Left renal cortex interstitium (tissue), 4 donors: Measurements from ENCODE around the gene RAB24. TPM values are rescaled to one million over a fixed set of nuclear protein-coding genes. Genes with fewer than 3 reads are reported as not detected.

Experiments used
- polyA plus RNA-seq, 4 donors: library from polyadenylated mRNA; unstranded; fragments of 120-200 nt; gene quantifications; one replicate each; pipeline ENCODE4 v1.2.1, GENCODE V29; 2013; ENCODE audit not compliant: insufficient read length in 4 of 4

RAB24 gene
- polyA plus RNA-seq, 4 donors = 27.6 to 42.0 (median 32.8) TPM

Other genes starting within 250 kb of the RAB24 start
- 10 to 100 TPM; 45.0 to 92.9 (median 77.3) TPM for gene FGFR4, start 216.8 kb downstream of the RAB24 start, polyA plus RNA-seq
- gene NSD1, start 169.9 kb downstream of the RAB24 start, polyA plus RNA-seq = 10 to 100 TPM; 52.7 to 64.9 (median 57.5) TPM
- 100 to 1,000 TPM; 115 to 154 (median 134) TPM for gene PRELID1, start 80 bp upstream of the RAB24 start, polyA plus RNA-seq
- 10 to 100 TPM in 3 of 4 donors, 1 to 10 TPM in 1; 9.7 to 30.3 (median 26.1) TPM for gene MXD3, start 8.2 kb upstream of the RAB24 start, polyA plus RNA-seq
- 100 to 1,000 TPM; 123 to 145 (median 134) TPM for gene LMAN2, start 47.9 kb upstream of the RAB24 start, polyA plus RNA-seq
- 10 to 100 TPM in 3 of 4 donors, 1 to 10 TPM in 1; 9.5 to 24.9 (median 16.9) TPM for gene RGS14, start 54.2 kb upstream of the RAB24 start, polyA plus RNA-seq
- gene SLC34A1, start 80.7 kb upstream of the RAB24 start, polyA plus RNA-seq = 100 to 1,000 TPM; 115 to 254 (median 179) TPM
- gene PFN3, start 96.9 kb upstream of the RAB24 start, polyA plus RNA-seq = 1 to 10 TPM in 2 of 4 donors, under 1 TPM in 2; 0.69 to 6.8 (median 2.5) TPM
- gene F12, start 105.8 kb upstream of the RAB24 start, polyA plus RNA-seq = 10 to 100 TPM in 2 of 4 donors, 1 to 10 TPM in 2; 4.2 to 19.8 (median 10.8) TPM
- 10 to 100 TPM; 24.8 to 34.1 (median 29.4) TPM for gene GRK6, start 123.0 kb upstream of the RAB24 start, polyA plus RNA-seq
- gene PRR7, start 143.1 kb upstream of the RAB24 start, polyA plus RNA-seq = 1 to 10 TPM; 1.1 to 2.8 (median 2.3) TPM
- 100 to 1,000 TPM; 166 to 235 (median 214) TPM for gene DBN1, start 169.9 kb upstream of the RAB24 start, polyA plus RNA-seq
- gene PDLIM7, start 193.9 kb upstream of the RAB24 start, polyA plus RNA-seq = 100 to 1,000 TPM in 2 of 4 donors, 10 to 100 TPM in 2; 68.1 to 166 (median 130) TPM
- 1 to 10 TPM; 3.6 to 8.7 (median 5.2) TPM for gene DOK3, start 206.1 kb upstream of the RAB24 start, polyA plus RNA-seq
- gene DDX41, start 213.2 kb upstream of the RAB24 start, polyA plus RNA-seq = 100 to 1,000 TPM in 2 of 4 donors, 10 to 100 TPM in 2; 97.3 to 107 (median 102) TPM